Stimulated activated CD4-positive, alpha-beta T cell treated with anti-CD3 and anti-CD28 coated beads, TNF-alpha, amount 100 ng/mL, for 48 hours (primary cell): Measurements from ENCODE around the gene USF1.
A peak's percentile ranks its signal among the peaks of the same experiment; 100 is the strongest.
"Not testable (repeated sequence)": the region's sequence is repeated elsewhere in the genome, so short reads cannot be mapped to it uniquely, and the experiment has no call there.

ENCODE experiments used
- DNase-seq, 3 donors: peaks; one replicate each; pipeline ENCODE4 v3.0.0-alpha.2; 2020; ENCODE audit warnings: low read depth in 3 of 3

Gene USF1

DNA sequence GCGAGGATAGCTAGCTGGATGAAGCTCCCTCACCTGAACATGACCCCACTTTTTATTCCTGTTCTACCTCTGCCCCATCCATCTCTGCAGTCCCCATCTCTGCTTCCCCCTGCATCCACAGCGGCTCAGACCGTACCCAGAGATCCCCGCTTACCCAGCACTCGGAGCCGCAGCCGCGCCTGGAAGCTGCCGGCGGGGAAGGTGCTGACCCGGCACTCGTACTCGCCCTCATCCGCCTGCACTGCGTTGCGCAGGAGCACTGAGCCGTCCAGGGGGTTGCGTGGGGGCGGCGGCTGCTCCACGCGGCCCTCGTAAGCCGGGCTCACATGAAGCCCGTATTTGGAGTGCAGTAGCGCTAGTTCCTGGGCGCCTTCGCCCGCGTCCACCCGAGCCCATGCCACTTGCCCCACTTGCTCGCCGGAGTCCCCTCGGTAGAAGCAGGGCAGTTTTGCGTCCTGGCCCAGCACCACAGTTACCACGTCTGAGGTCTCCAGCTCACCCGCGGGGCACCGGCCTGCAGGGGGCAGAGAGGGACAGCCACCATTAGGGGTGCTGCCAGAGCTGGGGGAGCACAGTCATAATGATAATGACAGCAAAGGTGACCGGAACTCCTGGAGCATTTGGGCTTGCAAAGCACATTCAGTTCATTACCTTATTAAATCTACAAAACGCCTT lies 33.8 kb upstream of the USF1 start:
- DNase-seq = no peak

DNA sequence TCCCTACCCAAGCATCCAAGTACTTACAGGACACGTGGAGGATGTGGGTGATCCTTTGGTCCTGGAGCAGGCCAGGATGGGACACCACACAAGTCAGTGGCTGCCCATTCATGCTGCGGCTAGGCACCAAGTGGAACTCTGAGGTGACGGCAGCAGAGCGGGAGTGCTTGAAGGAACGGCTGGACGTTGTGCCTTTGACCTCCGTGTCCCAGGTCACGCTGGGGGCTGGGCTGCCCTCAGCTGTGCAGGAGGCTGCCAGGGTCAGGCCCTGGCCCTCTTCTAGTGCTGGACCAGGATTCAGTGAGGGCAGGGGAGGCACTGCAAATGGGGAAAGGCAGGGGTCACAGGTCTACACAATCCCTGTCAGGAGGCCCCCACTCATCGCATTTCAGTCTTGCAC lies 31.6 kb upstream of the USF1 start:
- no peak for DNase-seq

DNA sequence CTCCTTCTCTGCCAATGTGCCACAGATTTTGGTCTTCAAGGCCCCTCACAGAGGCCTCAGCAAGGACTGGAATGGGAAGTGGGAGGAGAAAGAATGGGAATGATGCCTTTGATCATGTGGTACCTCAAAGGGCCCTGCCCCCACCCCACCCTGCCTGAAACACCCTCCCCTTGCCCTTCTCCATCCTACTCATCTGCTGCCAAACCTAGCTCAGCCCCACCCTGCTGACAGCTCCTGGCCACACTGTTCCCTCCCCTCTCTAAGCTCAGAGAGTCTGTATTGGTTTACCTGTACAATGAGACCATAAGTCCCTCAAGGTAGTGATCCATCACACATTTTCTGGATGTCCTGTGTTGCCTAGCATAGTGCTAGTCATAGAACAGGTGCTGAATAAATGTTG lies 30.6 kb upstream of the USF1 start:
- no peak for DNase-seq

DNA sequence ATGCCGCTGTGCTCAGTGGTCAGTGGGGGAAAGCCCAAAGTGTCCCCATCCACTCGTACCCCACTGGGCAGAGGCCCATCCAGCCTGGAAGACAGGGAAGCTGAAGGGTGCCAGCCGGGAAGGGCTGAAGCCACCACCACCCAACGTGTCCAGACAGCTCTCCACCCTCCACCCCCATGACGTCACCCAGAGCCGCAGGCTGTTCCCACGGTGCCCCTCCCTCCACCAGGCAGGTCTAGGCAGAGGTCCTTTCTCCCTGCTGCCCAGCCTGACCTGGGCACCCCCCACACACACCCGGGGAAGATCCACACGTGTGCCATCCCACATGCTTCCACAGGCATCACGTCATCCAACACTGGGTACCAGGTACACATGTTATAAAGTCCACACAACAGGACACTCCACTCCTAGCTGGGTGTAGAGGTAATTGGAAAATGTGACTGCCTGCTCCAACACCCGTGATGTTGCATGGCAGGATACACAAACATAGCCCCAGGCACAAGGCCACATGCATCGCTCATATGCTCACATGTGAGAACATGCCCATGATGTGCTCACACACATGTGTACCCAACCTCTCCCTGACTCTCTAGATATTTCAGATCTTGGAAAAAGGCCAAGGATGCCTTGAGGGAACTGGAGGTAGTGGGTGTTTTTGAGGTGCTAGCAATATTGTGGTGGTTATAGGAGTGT lies 29.0 kb upstream of the USF1 start:
- DNase-seq = no peak

DNA sequence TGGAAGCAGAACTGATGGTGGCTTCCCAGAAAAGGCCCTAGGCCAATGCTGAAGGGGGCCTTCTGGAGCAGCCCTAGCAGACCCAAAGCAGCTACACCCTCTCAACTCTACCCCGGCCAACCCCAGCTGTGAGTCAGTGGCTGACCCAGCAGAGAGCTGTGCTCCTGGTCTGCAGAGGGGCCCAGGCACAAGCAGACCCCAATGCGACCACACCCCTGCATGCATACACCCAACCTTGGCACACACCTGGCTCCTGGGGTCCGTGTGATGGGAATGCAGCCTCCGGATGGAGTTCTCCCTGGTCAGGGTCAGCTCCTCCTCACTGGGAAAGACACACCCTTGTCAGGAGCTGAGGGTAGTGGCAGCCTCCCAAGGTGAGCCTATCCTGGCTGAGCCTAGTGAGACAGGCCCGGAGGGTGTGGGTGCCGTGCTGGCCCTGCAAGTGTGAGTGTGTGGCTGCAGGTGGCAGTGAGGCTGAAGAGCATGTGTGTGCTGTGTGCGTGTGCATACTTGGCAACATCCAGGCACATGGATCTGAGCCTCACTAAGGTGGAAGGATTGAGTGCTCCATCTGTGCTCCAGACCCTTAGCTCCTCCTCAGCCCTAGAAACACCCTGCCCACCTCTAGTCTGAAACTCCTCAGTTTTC lies 27.8 kb upstream of the USF1 start:
- no peak for DNase-seq

DNA sequence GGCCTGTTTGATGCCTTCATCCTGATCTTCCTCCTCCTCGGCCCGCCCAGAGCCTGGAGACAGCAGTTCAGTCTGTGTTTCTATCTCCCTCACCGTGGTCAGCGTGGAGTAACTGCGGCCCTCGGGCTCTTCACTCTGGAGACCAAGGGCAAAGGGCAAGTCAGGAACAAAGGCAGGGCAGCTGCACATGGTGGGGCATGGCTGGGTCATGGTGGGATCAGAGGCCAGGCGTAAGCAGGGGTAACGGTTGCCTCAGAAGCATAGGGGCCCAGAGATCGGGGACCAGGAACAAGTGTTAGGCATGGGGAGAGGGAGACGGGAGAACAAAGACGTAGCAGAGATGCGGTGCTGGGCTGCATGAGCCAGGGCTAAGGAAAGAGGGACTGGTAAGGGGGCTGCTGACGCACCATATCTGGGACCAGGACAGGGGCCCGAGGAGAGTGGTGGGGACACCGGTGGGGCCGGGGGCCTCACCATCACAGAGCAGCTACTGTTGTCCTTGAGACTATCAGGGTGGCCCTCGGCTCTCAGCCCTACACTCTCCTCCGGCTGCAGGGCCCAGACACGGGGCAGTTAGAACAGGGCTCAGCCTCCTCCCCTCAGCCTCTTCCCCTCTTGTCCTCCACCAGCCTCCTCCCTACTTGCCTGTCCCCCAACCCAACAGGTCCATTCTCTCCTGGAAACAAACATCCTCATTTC lies 27.1 kb upstream of the USF1 start:
- no peak for DNase-seq

DNA sequence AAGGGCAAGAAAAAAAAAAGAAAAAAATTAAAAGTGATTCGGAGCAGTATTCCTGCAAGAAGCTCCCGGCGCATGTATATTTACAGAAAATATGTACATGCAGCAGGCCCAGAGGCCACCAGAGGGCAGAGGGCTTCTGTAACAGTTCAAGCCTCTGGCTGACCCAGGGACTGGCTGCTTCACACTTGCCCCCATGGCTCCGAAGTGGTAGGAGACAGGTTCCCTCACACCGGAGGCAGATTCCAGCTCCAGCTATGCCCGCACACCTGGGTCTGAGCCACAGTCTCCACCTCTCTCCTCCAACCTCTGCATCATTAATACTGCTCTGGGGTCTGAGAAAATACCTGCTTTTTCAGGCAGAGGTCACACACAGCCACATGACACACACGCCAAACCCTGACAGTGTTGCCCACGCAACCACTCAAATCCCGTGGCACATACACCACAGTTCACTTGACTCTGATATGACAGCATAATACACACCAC lies 26.2 kb upstream of the USF1 start:
- DNase-seq = peak in 1 of 3 donors; percentile 34

DNA sequence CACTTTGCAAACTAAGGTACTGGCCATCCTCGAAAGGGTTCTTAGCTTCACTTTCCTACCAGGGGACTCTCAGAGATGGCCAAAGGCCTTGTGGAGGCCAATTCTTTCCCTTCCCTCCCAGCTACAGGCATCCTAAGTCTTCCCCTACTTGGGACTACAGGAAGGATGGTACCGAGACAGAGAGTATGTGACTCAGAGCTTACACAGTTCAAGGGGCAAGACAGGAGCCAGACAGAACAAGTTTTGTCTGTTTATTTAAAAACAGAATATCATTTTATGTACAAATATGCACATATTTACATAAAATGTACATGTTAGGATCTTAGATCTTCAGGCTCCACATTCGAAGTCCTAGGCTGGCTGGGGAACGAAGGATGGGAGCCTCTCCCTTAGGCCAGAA lies 25.0 kb upstream of the USF1 start:
- no peak for DNase-seq

DNA sequence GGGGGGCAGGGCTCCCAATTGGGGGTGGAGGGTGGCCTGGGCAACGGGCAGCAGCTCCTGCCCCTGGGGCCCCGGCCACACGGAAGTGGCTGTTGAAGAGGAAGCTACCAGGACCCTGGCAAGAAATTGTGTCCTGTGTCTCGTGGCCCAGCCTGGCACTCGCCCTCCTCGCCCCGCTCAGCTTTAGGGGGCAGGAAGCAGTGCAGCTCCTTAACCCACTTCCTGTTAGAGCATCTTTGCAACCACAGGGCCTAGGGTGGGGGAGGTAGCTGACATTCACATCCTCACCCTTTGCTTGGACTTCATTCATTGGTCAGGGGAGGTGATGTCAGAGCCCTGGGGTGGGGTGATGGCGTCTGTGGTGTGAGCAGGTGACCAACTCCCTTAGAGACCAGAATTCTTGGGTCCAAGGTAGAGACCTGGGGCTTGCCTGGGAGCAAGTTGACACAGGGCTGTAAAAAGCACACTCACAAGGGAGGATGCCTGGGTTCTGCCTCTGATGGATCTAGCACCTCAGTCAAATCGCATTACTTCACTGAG lies 24.0 kb upstream of the USF1 start, which contains the start of gene ARHGAP30:
Gene ARHGAP30 (minus strand): TSS at position 161 of the 540 bp plus-strand sequence. CDS start 267 bp downstream, outside the sequence.
- DNase-seq = peak; percentile 64 to 82 (median 78)

DNA sequence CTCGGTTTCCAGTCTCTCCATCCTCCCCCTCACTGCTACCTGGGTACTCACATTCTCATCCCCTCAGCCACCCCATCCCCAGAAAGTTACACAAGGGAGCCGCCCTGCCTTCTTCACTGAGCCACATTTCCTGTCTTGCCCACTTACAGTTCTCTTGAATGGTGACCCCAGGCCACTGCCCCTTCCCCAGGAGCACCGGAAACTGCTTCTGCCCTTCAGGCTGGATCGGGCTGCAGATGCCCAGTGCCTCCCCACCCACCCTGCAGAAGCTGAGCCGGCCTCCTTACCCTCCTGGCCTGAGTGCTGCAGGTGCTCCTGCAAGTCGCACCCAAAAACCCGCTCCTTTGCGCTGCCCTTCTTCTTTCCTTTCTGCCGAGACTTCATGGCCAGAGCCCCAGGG lies 23.5 kb upstream of the USF1 start:
- no peak for DNase-seq

DNA sequence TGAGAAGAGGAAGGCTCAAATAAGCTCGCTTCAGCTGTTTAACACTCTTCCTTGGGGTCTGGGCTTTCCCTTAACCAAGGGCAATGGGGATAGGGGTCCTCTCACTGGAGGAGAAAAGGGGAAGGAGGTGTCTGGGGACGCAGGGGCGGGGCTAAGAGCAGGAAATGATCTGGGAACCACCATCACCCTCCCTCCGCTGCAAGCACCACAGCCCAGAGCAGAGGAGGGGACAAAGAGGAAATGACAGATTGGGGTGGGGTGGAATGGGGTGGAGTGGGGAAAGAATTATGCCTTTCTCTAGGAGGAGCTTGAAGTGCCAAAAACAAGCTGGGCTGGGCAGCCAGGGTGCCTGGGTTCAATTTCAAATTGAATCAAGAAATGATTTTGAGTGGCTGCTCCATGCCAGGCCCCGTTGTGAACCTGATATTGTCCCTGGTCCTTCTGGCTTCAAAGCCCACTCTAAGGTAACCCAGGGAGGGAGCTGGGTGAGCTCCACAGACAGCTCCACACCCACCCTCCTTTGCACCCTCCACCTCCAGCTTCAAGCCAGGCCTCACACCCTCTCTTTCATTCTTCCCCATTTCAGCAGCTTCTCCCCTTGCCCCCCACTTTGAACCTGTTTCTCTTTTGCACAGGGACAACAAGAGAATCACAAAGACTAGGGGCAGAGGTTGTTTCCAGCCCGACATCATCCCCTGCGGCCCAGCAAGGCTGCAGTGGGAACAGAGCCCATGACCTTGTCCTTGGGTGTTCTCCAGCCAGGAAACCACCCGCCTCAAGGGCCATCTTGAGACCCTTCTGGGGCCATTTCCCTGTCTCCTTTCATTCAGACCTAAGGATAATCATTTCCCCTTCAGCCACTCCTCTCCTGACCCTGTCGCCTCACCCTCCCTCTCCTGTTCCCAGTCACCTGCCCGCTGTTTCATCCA lies 22.8 kb upstream of the USF1 start:
- DNase-seq = peak; percentile 52 to 74 (median 68)

DNA sequence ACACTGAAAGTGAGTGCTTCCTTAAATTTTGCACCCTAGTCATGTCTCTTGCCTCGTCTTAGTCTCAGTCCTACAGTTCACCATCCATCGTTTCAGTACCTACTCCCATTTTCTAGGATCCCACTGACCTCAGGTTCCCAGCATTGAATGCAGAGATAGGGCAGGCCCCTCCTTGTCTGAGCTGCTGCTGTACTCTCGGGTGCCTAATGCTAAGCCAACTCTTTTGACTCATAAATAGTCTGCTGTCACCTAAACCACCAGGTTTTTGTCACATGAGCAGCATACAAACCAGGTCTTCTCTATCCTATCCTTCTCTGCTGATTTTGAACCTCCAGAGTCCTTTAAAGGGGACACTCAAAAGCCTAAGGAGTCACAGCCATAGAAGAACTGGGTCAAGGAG lies 20.9 kb upstream of the USF1 start:
- DNase-seq = no peak

DNA sequence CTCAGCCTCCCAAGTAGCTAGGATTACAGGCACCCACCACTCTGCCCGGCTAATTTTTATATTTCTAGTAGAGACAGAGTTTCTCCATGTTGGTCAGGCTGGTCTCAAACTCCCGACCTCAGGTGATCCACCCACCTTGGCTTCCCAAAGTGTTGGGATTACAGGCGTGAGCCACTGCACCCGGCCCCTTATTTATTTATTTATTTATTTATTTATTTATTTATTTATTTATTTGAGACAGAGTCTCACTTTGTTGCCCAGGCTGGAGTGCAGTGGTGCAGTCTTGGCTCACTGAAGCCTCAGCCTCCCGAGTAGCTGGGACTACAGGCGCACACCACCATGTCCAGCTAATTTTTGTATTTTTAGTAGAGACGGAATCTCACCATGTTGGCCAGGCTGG lies 19.9 kb upstream of the USF1 start:
- DNase-seq = not testable (repeated sequence)

DNA sequence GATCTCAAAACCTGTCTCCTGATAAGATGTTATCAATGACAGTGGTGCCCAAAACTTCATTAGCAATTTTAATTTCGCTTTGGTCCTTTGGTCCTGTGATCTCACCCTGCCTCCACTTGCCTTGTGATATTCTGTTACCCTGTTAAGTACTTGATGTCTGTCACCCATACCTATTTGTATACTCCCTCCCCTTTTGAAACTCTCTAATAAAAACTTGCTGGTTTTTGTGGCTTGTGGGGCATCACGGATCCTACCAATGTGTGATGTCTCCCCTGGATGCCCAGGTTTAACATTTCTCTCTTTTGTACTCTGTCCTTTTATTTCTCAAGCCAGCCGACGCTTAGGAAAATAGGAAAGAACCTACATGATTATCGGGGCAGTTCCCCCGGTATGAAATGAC lies 18.2 kb upstream of the USF1 start:
- not testable (repeated sequence) for DNase-seq

DNA sequence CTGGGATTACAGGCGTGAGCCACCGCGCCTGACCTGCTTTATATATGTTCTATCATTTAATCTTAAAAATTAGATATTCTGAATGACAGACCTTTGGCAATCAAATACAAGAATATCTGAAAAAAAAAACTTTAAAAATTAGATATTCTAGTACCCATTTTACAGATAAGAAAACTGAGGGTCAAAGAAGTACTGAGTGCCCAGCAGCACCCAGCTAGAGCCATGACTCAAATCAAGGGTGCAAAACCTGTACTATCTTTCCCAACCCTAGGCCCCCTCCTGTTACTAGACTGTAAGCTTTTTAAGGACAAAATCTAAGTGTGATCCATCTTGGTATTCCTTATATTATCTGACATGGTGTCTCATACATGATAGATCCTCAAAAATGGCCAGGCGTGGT lies 15.6 kb upstream of the USF1 start:
- no peak for DNase-seq

DNA sequence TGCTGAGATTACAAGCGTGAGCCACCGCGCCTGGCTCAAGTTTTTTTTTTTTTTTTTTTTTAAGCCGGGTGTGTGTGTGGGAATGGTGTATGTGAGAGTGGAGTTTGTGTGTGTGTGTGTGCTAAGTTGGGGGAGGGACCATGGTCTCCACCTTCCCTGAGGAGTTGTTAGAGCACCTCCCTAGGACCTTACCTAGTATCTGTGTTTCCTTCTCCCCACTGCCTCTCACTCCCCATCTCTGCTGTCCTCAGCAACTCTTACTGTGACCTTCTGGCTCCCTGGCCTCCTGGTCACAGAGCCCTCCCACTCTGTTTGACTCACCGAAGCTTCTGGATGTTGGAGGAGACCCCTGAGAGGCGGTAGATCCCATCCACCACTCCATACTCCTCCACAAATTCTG lies 13.5 kb upstream of the USF1 start:
- no peak for DNase-seq

DNA sequence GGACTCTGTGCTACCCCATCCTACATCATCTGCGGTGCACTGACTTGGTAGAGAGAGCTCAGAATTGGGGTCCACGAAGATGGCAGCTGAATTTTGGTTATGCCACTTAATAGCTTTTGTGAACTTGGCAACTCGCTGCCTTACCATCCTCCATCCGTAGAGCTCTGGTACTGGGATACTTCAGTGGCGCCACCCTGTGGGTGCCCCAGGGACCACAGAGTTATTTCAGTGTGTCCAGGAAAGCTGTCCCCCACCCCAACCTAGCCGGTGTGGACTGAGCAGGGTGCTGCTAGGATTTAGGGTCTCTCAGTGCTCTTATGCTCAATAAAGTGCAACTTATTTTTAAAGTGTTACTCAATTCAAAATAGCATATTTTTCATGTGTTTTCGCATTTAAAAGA lies 9.0 kb upstream of the USF1 start:
- no peak for DNase-seq

DNA sequence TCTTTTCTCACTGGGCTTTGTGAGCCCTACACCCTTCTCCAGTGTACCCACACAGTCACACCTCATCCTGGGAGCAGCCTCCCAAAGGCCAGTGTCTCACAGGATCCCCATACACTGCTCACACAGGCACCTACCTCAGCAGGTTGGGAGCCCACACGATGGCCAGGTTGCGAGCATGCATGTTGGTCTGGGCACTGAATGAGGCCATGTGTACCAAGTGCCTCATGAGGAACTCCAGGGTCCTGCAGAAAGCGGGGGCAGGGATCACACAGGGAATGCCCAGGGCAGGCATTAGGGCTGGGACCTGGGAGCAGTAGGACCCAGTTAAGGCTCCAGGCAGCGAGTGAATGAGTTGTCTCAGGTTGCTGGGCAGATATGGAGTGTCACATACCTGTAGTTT lies 8.5 kb upstream of the USF1 start:
- no peak for DNase-seq

DNA sequence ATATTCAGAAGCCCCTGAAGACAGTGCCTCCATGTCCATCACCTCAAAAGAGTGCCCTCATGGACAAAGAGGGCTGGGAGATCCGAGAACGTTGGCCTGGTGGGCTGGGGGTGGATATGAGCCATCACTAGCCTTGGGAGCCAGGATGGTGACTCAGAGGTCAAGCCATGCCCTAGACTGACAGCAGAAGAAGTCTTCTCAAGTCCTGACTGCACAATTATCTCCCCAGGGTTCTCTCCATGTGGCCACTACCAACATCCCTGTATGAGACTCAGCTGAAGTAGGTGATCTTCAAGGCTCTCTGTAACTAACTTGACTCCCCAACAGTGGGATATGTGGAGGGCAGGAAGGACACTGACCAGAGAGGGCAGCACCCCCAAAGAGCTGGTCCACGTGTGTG lies 7.1 kb upstream of the USF1 start:
- no peak for DNase-seq

DNA sequence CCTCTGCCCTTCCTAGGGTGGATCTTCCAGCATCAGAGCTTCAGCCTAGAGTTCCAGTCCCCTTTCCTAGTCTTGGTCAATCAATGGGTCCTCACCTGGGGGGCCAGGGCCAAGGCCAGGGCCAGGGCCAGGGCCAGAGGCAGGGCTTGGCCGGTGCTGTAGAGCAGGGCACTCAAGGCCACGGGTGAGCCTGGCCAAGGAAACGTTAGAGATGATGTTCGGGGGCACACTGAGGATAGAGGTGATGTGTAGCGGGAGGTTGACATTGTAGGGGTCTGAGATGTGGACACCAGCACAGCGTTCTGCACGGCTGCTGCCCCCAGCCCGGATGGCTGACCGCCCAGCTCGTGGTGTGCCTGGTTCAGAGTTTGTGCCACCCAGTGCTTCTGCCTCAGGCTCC lies 5.4 kb upstream of the USF1 start:
- DNase-seq = no peak
